Transverse colon (tissue), 4 donors: ENCODE results near the gene CCDC51.

ENCODE experiments used
- CTCF ChIP-seq, 5 experiments: fragments of 200-600 bp in 3 of 5; fragments of 450-650 bp in 2 of 5; sonication (generic) in 3 of 5; IDR thresholded peaks; 1 replicate in 2 of 5; 2 replicates in 3 of 5; pipeline ENCODE4 v1.5.1; 2016 to 2017; ENCODE audit warnings: antibody characterized with exemption in 5 of 5, inconsistent platforms in 3 of 5, mild to moderate bottlenecking in 2 of 5, moderate library complexity in 1 of 5
- POLR2AphosphoS5 ChIP-seq, 3 donors: sonication (generic); formaldehyde crosslinking; IDR thresholded peaks; one replicate each; pipeline ENCODE4 v1.6.1; 2016; ENCODE audit warnings: antibody characterized with exemption in 3 of 3

- TF ChIP-seq CTCF (IDR thresholded peaks at IDR 0.05) (no peak), POLR2AphosphoS5 (IDR thresholded peaks at IDR 0.05) (no peak)
Measured at GRCh38 chr3:48405343-48405881, 34.5 kb downstream of the CCDC51 start.
